Prostate gland (tissue), 2 donors: ENCODE data around the gene TIAM2.

Experiments used
- CTCF ChIP-seq, 4 experiments: fragments of 200-600 bp in 2 of 4; fragments of 450-650 bp in 2 of 4; sonication (generic) in 2 of 4; IDR thresholded peaks; 1 replicate in 3 of 4; 2 replicates in 1 of 4; pipeline ENCODE4 v1.5.1; 2016 to 2019; ENCODE audit warnings: antibody characterized with exemption in 4 of 4, mild to moderate bottlenecking in 2 of 4, moderate library complexity in 2 of 4
- POLR2A ChIP-seq: fragments of 450-650 bp; IDR thresholded peaks from one replicate; pipeline ENCODE4 v1.6.1; 2016; ENCODE audit warnings: antibody characterized with exemption, mild to moderate bottlenecking

GRCh38 chr6:155219858-155220301 is 224.8 kb downstream of the TIAM2 start:
- no peak for TF ChIP-seq POLR2A
- TF ChIP-seq CTCF (IDR thresholded peaks at IDR 0.05) = no peak
